Astrocyte of the spinal cord (primary cell): Measurements from ENCODE around the gene AGXT.

Experiments
- DNase-seq: peaks from one replicate; pipeline ENCODE4 v3.0.0; 2011; ENCODE audit warnings: low read depth, low spot score
- H3K4me3 ChIP-seq: 2 replicates; pipeline ENCODE4 v1.5.1; 2011; ENCODE audit warnings: low read depth, mild to moderate bottlenecking, low read length, moderate library complexity
- CTCF ChIP-seq: IDR thresholded peaks from 2 replicates; pipeline ENCODE4 v1.5.1; 2012; ENCODE audit warnings: low read depth, mild to moderate bottlenecking, low read length, inconsistent platforms
- in situ Hi-C: cut with HindIII; loops from 2 replicates; pipeline ENCODE4 v1.10.0; 2017; ENCODE audit warnings: low sequenced_read_pairs

AGXT gene

GRCh38 chr2:240900141-240900860 is 31.7 kb downstream of the AGXT start:
- H3K4me3 ChIP-seq = no peak overlapping the region
- no peak for TF ChIP-seq CTCF
- in situ Hi-C loops = no loop called here
- no peak for DNase-seq

GRCh38 chr2:240901986-240902614 is 33.5 kb downstream of the AGXT start:
- no peak for DNase-seq
- in situ Hi-C loops = no loop called here
- no peak overlapping the region for H3K4me3 ChIP-seq
- TF ChIP-seq CTCF = no peak

- DNase-seq = no peak
- no peak overlapping the region for H3K4me3 ChIP-seq
- in situ Hi-C loops = no loop called here
- no peak for TF ChIP-seq CTCF
Observed at GRCh38 chr2:240902615-240903041, 34.0 kb downstream of the AGXT start.

GRCh38 chr2:240903191-240904060 is 34.8 kb downstream of the AGXT start:
- DNase-seq = no peak
- no peak overlapping the region for H3K4me3 ChIP-seq
- in situ Hi-C loops = no loop called here
- no peak for TF ChIP-seq CTCF

- no peak for DNase-seq
- in situ Hi-C loops = no loop called here
- H3K4me3 ChIP-seq = no peak overlapping the region
- TF ChIP-seq CTCF = no peak
Observed at GRCh38 chr2:240904216-240905175, 35.9 kb downstream of the AGXT start.
